ENCODE results near the gene ZNG1B.

GRCh38 chr2:113390124-113390849, 47.2 kb upstream of the ZNG1B start:
- TF ChIP-seq CTCF (IDR thresholded peaks at IDR 0.05): peak; percentile 47 to 99 (median 79)
- no peak for TF ChIP-seq POLR2A (IDR thresholded peaks at IDR 0.05)

All from uterus (tissue), 2 donors.